Activated CD4-positive, CD25-positive, alpha-beta regulatory T cell treated with anti-CD3 and anti-CD28 coated beads, Interleukin-2, amount 50 U/mL, for 16 hours (primary cell): ENCODE data around the gene SYTL4.
"Not testable (repeated sequence)": the region's sequence is repeated elsewhere in the genome, so short reads cannot be mapped to it uniquely, and the experiment has no call there.

ENCODE experiments used
- DNase-seq: peaks from one replicate; pipeline ENCODE4 v3.0.0-alpha.2; 2020; ENCODE audit warnings: low read depth, low spot score

The SYTL4 gene

DNA sequence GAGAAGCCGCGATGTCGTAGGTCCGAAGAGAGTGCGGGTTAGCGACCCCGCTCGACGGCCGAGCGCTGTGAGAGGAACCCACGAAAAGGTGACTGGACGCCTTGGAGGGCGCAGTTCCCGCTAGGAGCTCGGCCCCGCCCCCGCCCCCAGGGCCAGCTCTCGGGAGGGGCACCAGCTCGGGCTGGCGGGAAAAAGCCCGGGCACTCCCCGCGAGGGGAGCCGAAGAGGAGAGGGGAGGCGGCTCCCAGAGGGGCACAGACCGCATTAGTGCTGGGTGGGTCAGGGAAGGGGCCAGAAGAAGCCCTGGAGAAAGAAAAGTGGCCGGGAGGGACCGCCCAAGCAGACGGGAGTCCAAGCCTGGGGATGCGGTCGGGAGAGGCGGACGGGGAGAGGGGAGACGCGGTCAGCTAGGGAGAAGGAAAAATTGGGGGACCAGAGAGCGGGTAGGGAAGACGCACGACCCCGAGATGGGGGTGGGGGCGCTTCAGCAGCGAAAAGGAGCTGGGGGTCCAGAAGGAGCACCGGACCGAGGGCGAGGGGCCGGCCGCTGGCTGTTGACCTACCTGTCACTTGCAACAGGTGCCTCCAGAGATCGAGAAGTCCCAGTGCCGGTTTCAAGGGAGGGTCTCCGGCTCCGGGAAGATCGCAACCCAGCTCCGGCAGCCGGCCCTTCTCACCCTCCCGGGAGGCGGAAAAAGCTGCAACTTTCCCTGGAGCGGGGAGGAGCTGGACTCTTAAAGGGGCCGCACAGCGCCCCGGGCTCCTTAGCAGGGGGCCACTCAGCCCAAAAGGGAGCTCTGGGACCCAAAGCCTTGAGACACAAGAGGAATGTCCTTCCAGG lies at the start of gene SYTL4:
TSS of gene SYTL4 (minus strand) at position 681 of the 841 bp plus-strand sequence. CDS start 30,084 bp downstream, outside the sequence.
- DNase-seq, result no peak

DNA sequence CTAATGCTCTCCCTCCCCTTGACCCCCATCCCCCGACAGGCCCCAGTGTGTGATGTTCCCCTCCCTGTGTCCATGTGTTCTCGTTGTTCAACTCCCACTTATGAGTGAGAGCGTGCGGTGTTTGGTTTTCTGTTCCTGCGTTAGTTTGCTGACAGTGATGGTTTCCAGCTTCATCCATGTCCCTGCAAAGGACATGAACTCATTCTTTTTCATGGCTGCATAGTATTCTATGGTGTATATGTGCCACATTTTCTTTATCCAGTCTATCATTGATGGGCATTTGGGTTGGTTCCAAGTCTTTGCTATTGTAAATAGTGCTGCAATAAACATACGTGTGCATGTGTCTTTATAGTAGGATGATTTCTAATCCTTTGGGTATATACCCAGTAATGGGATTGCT lies 37.5 kb upstream of the SYTL4 start:
- not testable (repeated sequence) for DNase-seq

DNA sequence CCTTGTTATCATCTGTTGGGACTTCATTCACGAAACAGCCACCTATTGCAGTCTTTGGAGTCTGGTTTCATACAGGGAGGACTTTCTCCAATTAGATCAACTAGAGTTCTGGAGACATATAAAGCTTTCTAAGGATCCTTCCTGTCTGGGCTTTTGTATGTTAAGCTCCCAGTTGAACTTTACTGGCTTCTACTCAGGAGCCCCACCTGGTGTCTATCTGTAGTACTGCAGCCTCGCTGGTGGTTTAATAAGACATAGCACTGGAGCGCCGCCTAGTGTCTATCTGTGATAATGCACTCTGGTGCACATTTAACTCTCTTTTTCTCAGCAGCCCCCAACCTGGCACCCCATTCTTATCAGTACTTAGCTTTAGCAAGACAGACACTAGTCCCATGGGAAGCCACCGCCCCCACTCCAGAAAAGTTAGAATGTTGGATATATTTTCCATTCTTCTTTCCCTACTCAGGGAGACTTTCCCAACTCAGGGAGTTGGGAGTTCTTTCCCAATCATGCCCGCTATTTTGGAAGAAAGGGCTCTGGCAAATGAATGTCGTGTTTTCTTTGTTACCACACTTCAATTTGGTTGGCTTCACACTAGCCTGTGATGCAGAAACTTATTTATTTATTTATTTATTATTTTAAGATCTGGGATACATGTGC lies 36.9 kb upstream of the SYTL4 start:
- peak; percentile 72 for DNase-seq

DNA sequence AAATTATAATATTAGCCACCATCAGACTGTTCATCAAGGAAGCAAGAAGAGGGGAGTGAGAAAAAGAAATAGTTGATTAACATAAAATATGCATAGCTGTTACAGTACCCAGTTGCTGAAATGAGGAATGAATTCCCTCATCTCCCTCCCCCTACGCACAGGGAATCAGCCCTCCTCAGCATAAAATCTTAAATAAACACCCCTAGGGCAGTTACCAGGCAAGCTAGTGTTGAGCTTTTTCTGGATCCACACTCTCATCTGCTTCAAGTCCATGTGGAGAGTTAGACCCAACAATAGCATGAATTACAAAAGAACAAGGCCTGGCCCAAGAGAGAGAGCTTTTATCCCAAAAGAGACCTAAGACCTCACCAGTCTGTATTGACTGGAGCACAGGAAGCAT lies 19.0 kb upstream of the SYTL4 start:
- no peak for DNase-seq

DNA sequence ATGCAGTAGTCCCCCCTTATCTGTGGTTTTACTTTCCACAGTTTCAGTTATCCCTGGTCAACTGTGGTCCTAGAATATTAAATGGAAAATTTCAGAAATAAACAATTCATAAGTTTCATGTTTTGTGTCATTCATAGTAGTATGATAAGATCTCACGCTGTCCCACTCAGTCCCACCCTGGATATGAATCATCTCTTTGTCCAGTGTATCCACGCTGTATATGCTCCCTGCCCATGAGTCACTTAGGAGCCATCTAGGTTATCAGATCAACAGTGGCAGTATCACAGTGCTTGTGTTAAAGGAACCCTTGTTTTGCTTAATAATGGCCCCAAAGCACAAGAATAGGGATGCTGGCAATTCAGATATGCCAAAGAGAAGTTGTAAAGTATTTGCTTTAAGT lies 16.2 kb upstream of the SYTL4 start:
- no peak for DNase-seq

DNA sequence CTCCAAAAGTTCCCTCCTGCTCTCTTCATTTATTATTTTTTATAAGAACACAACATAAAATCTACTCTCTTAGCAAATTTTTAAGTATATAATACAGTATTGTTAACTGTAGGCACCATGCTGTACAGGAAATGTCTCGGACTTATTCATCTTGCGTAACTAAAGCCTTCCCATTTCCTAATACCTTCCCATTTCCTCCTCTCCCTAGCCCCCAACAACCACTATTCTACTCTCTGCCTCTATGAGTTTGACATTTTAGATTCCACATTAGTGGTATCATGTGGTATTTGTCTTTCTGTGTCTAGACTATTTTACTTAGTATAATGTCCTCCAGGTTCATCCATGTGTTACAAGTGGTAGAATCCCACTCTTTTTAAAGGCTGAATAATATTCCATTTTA lies 15.8 kb upstream of the SYTL4 start:
- no peak for DNase-seq

DNA sequence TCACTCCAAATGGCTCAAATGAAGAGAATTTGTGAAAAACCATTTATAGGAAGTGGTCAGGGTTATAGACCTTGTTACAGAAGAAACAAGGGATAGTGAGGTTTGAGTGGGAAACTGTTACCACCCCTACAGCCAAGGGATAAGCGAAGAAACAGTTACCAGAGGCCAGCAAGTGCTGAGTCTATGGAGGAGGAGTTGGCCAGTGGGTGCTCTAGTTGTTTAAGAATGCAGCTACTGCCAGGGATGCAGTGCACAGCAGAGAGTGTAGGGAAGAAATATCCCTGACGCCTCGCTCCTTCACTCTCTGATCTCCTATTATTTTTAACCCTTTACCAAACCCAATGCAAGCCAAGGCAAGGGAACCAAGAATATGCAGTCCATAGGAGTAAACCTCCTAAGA lies 15.2 kb upstream of the SYTL4 start:
- no peak for DNase-seq

DNA sequence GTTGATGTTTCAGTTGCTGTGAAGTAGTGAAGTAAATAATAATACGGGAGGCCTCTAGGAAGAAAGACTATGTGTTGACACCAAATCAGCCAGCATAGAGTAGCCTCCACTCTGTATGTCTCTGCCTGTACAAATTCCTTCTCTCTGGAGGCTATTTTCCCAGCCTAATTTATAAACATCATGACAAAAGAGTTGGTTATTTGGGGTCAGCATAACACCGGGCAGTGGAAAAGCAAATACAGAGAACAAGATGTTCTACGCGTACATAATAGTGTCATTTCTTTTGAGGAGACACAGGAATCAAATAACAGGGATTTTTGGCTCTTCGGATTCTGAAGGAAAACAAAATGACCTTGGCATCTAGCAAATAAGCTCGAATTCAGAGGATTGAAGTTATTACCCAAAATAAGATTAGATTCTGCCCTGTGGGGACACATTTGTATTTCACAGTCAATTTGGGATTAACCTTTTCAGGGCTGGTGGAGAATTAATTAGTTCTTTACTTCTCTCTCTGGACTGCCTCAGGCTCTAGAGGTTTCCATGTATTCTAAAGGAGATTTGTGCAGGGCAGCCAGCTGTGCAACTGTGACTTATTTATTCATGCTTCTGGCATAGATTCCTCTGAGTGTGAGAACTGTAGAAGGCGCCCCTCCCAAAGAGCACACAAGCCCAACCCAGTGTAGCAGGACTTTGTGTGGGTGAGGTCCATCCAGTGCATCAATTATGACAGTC lies 14.1 kb upstream of the SYTL4 start:
- DNase-seq, result no peak

DNA sequence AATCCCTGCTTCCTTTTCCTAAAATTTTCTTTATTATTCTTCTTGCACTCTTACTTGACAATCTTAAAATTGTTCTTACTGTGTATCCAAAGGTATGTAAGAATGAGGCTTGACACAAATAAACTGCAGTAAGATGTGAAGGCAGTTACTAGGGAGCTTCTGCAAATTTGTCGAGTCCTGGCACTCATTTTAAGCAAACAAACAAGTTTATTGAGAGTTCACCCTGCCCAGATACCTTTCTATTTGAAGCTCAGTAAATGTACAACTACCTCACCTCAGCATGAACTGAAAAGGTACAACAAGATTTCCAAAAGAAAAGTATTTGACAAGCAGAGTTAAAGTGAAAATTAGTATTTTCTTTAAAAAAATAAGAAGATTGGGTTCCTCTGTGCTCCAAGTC lies 13.3 kb upstream of the SYTL4 start:
- DNase-seq, result no peak

DNA sequence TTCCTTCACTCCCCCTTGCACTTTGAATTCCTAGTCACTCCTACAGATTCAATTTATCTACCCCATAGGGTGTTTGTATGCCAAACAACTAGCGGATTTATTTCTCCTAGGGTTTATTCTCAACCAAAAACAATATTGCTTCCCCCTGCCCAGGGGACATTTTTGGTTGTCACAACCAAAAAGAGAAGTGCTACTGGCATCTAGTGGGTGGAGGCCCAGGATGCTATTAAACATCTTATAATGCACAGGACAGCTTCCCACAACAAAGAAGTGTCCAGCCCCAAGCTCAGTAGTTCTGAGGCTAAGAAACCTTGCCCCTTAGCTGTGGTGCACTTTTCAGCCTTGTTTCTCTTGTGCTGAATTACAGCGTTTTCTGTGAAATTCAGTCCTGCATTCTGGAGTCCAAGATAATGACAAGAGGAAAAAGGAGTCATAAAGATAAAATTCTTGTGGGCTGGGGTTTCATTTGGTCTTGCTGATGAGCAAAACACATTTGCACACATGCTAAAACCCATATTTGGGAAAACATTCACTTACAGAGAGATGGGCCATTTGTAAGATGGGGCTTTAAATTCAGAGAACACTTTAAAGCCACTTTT lies 11.2 kb upstream of the SYTL4 start:
- no peak for DNase-seq

DNA sequence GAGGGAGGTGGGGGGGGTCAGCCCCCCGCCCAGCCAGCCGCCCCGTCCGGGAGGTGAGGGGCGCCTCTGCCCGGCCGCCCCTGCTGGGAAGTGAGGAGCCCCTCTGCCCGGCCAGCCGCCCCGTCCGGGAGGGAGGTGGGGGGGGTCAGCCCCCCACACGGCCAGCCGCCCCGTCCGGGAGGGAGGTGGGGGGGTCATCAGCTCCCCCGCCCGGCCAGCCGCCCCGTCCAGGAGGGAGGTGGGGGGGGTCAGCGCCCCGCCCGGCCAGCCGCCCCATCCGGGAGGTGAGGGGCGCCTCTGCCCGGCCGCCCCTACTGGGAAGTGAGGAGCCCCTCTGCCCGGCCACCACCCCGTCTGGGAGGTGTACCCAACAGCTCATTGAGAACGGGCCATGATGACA lies 7.9 kb downstream of the SYTL4 start:
- DNase-seq, result not testable (repeated sequence)

DNA sequence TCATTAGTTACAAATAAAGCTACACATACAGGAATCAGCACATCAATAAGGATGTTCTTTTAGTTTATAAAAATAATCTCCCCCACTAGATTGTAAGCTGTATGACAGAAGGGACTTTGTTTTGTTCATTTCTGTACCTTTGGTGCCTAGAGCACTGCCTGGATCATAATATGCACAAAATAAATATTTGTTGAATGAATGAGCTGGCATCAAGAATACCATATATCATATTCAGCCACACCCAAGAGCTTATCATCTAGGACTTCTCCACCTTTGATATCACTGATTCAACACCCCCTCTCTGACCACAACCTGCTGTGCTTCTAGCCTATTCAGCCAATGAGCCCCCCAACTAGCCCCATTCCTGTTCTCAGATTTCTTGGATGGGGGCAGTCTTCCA lies 10.6 kb downstream of the SYTL4 start:
- no peak for DNase-seq

DNA sequence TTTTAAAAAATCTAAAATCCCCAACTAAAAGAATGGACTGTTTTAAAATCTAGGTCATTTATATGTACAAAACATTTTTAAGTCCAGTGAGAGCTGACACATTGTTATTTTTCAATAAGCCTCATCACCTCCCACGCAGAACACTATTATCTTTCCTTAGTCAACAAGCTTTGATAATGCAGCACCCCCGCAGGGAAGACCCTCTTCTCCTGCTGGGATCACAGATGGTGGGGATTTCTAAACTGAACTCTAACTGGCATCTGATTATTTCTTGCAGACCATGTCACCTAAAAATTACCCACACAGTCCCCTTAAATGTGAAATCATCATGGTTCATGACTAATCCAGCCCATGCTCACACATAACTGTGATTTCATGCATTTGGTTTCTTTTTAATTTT lies 11.6 kb downstream of the SYTL4 start:
- DNase-seq, result no peak

DNA sequence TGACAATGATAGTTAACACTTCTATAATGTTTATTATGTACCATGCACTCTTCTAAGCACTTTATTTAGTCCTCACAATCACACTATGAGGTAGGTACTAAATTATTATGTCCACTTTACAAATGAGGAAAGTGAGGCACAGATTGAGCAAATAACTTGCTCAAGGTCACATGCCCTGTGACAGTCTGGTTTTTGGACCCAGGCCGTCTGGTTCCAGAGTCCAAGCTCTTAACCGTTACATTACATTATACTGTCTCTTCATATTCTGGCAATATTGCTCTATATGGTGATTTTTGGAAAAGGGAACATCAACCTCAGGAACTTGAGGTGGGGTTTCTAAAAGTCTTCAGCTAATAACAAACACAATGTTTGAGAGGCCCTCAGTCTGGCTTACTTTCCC lies 12.8 kb downstream of the SYTL4 start:
- DNase-seq, result no peak

DNA sequence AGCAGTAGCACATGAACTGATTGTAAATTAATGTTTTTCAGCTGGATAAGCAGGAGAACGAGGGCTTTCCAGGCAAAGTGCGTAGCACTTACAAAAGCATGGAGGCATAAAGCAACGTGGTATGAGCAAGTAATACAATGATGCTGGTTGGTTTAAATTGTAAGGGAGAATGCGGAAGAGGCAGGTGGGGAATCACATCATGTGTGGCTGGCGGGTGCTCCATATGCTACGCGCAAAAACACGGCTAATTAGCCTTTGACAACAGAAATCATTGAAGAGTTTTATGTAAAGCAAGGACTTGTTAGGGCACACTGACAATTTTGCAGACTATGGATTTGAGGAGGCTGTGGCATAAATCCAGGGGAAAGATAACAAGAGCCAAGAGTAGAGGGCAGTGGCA lies 14.6 kb downstream of the SYTL4 start:
- no peak for DNase-seq

DNA sequence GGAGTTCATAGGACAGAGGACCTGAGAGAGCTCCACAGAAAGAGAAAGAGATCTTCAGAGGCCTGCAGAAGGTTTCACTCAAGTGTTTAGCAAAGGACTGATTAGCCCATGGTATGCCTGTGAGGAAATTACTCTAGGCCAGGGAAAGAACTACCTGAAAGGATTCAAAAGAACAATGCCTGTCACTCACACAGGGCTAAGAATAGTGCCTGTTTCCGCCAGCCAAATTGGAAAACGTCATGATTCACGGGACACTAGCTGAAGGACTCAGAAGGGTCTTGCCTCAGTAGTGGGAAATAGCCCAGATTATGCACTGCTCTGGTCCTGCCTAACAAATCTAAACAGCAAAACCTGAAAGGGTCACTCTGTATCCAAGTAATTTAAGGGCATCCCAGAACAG lies 21.1 kb downstream of the SYTL4 start:
- no peak for DNase-seq

DNA sequence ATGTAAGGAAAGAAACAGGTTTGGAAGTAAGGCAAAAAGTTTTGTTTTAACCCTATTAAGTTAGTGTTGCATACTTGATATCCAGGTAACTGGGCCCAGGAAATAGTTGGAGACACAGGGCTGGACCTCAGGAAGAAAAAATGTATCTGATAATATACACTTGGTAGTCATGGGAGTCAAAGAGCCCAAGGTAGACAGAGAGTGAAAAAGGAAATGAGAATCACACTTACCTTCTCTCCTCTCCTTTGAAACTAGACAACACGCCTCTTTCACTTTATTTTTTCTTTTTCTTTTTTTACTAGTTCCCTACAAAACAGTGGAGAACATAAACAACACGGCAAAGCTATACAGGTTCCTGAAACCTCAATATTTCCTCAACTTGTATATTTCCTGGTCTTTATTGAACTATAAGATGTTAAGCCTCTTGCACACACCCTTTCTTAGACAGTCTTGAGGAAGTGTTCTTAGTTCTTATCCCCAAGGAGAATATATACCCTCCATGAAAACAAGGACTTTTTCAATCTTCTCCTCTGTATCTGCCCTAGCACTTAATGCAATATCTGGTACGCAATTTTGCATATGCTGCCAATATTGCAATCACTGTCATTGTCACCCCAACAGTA lies 27.2 kb downstream of the SYTL4 start:
- no peak for DNase-seq

DNA sequence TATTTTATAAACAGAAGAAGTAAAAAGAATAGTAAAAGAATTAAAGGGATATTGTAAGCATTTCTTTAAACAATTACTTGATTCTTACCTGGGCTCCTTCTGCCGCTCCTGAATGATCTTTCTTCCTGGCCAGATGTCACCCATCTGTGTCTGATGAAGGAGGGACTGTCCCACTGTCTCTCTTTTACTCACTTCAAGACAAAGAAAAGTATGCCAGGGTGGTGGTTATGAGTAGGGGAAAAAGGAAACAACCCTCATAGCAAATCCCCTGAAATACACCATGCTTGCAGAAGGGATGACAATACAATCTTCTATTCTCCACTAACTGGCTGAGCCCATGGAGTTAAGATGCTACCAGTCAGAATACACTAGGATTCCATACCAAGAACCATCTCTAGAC lies 31.1 kb downstream of the SYTL4 start:
- no peak for DNase-seq

DNA sequence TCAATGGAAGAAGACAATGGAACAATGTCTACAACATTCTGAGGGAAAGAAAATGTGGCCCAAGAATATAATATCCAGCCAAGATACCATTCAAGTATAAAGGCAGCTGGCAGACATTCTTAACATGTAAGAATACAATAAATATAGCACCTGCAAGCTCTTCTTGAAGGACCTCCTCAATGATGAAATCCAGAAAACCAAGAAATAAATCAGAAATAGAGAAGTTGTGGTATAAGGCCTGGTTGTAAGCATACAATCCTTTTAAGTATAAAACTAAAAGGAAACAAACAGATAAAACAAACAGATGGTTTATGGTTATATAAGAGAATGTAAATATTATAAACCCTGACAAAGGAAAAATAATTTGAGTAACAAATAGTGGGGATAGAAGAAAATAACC lies 33.4 kb downstream of the SYTL4 start:
- DNase-seq, result no peak

DNA sequence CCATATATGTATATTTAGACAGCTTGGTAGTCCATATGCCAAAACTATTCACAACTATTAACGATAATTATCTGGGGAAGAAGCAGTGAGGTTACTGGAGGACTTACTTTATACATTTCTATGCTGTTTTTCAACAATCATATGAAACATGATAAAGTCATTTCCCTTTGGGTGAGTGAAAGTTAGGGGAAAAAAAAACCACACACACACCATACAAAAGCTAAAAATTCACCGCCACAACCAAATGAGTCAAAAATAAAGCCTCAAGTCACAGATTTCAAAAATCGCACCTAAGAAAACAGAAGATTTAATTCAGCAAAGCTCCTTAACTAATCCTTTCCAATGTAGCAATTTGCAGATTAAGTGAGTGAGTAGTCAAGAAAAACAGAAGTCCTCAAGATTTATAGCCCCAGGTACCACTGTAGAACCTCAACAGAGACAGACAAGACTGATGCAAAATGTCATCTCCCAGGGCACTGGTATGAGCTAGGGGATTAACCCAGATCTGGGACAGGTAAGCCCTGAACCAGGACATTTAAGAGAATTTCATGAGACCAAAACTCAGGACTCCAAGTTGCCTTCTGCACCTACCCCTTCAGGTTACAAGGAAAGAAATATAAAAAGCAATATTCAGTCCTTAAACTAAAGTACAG lies 35.1 kb downstream of the SYTL4 start:
- no peak for DNase-seq

DNA sequence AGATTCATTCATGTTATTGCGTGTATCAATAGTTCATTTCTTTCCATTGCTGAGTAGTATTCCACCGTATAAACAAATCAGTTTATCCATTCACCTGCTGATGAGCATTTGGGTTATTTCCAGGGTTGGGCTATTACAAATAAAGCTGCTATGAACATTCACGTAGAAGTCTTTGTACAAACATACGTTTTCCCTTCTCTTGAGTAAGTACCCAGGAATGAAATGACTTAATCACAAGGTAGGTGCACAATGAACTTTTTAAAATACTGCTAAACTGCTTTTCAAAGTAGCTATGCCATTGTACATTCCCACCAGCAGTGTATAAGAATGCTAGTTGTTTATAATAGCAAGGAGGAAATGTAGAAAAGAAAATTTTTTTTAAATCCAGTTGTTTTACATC lies 35.9 kb downstream of the SYTL4 start:
- DNase-seq, result no peak
